Gastroesophageal sphincter (tissue), 3 donors: ENCODE data around the gene ADAMTS12.

ENCODE experiments used
- POLR2A ChIP-seq, 2 donors: fragments of 450-650 bp; IDR thresholded peaks; one replicate each; pipeline ENCODE4 v1.6.1; 2017; ENCODE audit warnings: antibody characterized with exemption in 2 of 2, mild to moderate bottlenecking in 2 of 2, moderate library complexity in 1 of 2
- TF ChIP-seq, protein P1 (sequence below), 4 experiments: fragments of 200-600 bp in 2 of 4; fragments of 450-650 bp in 2 of 4; sonication (generic) in 1 of 4; IDR thresholded peaks; one replicate each; pipeline ENCODE4 v1.5.1; 2017 to 2019; ENCODE audit warnings: antibody characterized with exemption in 4 of 4, mild to moderate bottlenecking in 2 of 4, moderate library complexity in 2 of 4

DNA sequence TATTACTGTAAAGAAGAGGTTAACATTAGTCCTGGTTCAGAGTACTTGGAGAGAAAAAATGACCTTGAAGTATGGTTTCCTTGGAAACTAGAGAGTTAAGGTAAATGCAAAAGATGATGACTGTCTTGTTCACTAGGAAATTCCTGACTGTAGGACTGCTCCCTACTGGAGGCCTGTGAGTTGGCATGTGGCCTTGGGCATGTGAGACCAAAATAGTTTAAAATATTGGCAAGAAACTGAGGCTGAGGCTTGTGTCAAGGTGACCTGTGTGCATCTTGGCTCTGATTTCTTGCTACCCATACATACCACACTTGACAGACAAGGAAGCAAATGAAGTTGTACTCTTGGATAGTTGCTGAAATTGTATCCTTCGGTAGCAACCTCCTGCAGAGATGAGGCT lies 354.6 kb downstream of the ADAMTS12 start:
- TF ChIP-seq, protein P1, sequence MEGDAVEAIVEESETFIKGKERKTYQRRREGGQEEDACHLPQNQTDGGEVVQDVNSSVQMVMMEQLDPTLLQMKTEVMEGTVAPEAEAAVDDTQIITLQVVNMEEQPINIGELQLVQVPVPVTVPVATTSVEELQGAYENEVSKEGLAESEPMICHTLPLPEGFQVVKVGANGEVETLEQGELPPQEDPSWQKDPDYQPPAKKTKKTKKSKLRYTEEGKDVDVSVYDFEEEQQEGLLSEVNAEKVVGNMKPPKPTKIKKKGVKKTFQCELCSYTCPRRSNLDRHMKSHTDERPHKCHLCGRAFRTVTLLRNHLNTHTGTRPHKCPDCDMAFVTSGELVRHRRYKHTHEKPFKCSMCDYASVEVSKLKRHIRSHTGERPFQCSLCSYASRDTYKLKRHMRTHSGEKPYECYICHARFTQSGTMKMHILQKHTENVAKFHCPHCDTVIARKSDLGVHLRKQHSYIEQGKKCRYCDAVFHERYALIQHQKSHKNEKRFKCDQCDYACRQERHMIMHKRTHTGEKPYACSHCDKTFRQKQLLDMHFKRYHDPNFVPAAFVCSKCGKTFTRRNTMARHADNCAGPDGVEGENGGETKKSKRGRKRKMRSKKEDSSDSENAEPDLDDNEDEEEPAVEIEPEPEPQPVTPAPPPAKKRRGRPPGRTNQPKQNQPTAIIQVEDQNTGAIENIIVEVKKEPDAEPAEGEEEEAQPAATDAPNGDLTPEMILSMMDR (IDR thresholded peaks at IDR 0.05), result peak in 1 of 4 experiments; percentile 2
- TF ChIP-seq POLR2A (IDR thresholded peaks at IDR 0.05), result no peak
